Measurements from ENCODE around the gene SDHAF3.
"Not testable (repeated sequence)": the region's sequence is repeated elsewhere in the genome, so short reads cannot be mapped to it uniquely, and the experiment has no call there.

SDHAF3 gene

DNA sequence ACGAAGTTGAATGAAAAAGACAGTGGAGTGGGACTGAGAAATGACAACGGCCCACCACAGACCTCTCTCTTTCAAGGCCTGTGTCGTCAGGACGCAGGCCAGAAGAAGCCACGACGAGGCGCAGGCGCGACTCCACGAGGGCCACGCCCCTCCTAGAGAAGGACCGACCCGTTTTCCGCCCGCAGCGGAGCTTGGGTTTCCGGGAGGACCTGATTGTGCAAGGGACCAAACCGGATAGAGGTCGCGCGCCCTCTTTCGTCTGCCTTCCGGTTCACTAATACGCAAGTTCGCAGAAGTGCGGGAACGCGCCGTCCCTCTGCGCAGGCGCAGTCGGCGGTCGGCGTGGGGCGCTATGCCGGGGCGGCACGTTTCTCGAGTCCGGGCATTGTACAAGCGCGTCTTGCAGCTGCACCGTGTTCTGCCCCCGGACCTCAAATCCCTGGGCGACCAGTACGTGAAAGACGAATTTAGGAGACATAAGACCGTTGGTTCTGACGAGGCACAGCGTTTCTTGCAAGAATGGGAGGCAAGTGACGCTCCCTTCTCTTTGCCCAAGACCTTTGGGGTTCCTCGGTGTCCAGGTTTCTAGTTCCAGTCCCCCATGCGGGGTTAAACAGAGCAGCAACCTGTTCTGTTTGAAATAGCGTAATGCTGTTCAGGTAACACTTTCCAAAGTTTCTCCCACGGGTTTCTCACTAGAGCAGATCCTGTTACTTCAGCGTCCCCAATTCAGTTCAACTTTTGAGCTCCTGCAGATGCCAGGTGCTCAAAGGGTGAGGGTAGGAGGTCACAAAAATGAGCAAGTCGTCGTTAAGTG, at the start of gene SDHAF3:
Gene SDHAF3, plus strand, starts transcription at position 327 of the 817 bp plus-strand sequence. Its CDS starts 26 bp downstream, at position 353.
- DNase-seq (ENCODE audit: low spot score), result peak; percentile 96

- DNase-seq (ENCODE audit: low spot score), result not testable (repeated sequence)
Observed at GRCh38 chr7:97072025-97072424, 45.5 kb upstream of the SDHAF3 start.

DNA sequence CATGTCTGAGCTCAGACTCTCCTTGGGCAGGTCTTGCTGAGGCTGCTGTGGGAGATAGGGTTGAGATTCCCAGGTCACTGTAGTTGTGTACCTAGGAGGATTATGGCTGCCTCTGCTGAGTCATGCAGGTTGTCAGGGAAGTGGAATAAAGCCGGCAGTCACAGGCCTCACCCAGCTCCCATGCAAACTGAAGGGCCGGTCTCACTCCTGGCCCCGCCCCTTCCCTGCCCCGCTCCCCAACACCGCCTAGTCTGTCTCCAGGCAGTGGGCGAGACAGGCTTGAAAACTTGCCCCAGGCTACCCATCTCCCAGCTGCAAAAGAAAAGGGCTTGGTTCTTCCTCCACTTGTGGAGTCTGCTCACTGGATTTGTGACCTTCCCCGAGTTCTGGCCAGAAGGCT, 41.6 kb upstream of the SDHAF3 start:
- DNase-seq (ENCODE audit: low spot score), result no peak

DNA sequence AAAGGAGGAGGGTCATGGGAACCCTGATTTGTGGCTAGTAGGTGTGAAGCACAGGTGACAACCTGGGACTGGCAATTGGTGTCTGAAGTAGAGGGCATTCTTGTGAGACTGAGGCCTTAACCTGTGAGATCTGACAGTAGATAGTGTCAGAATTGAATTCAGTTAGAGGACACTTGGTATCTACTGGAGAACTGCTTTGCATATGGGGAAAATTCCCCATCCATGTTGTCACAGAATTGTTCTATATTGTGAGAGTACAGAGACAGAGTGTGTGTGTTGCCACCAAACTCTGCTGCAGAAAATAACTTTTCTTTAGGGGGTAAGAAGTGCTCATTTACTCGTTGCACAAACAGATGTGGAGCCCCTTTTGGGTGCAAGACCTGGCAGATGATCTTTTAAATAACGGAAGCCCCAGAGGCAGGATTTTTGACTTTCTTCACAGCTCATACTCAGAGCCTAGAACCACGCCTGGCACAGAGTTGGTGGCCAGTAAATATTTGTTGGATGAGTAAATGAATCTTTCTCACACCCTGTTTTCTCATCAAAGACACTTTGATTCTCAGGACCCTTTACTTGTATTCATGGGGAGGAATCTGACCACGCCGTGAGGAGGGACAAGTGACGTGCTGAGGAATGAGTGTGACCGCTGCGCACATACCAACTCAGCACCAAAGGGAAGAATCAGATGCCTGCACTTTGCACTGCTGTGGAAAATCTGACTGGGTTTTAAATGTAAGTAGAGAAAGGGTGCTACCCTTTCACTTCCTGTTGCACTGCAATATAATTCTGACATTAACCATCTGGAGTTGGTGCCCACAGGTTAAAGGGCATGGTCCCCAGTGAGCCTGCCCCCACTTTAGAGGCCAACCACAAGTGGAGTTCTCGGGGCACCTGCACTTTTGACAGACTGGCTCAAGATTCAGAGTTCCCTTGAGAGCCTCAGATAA, 39.2 kb upstream of the SDHAF3 start:
- no peak for DNase-seq (ENCODE audit: low spot score)

DNA sequence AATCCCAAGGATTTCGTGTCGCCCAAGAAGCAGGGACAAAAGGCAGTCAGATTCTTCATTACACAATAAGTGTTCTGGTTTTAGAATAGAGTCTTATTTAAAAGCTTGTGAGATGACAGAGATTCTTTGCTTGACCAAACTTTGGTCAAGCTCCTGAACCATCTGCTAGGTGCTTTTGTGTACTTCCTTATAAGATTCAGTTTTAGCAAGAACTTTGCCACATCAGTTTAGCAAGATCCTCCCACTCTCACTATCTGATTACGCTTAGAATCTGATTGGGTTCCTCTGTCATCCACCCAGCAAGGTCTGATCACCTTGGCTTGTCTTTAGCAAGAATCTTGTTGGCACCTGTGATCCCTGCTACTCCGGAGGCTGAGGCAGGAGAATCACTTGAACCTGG, 38.2 kb upstream of the SDHAF3 start:
- no peak for DNase-seq (ENCODE audit: low spot score)

DNA sequence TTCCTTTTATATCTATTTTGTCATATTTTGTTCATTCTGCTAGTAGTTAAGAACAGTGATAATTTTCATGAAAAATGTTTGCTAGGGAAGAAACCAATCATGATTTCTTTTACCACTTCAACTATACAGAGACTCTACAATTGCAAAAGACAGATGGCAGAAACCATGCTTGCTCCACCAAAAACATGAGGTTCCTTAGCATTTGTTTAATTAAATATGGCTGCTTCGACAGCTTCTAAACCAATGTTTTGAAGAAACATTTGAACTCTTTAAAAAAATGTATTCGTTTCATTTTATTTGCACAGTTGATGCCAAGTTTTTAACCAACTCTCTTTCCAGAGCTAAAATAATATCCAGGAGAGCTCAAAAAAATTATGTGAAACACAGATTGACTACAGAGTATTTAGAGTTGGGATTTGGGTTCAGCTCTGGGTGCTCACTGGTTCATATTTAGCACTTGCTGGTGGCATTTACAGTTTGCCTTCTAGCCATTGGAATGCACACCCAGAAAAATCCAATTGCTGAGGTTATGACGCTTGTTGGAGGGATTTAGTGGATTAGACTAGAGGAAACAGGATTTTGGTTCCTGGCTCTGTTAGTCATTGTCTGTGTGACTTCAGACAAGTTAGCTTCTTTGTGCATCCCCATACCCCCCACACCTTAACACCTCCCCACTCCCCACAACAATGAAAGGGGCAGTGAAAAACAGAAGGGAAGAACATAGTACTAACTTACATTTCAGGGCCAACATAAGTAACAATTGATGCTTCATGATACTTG, 35.8 kb upstream of the SDHAF3 start:
- DNase-seq (ENCODE audit: low spot score), result no peak

GRCh38 chr7:97088364-97088763, 29.1 kb upstream of the SDHAF3 start:
- no peak for DNase-seq (ENCODE audit: low spot score)

DNA sequence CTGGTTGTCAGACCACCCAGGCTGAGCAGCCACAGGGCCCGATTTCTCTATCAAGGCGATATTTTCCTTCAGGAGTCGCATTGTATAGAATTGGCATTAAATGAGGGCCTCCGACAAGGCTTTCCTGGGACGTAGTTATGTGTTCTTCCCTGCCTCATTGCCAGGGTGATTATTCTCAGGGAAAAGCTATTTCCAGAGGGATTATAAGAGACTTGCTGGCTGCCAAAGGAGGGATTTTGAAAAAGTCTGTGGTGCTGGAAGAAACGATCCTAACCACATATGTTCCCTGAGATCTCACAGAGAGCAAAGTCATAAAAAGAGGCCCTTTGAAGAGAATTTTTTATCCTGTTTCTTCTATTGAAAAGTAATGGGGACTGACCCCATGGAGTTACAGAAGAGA, 27.7 kb upstream of the SDHAF3 start:
- DNase-seq (ENCODE audit: low spot score), result no peak

DNA sequence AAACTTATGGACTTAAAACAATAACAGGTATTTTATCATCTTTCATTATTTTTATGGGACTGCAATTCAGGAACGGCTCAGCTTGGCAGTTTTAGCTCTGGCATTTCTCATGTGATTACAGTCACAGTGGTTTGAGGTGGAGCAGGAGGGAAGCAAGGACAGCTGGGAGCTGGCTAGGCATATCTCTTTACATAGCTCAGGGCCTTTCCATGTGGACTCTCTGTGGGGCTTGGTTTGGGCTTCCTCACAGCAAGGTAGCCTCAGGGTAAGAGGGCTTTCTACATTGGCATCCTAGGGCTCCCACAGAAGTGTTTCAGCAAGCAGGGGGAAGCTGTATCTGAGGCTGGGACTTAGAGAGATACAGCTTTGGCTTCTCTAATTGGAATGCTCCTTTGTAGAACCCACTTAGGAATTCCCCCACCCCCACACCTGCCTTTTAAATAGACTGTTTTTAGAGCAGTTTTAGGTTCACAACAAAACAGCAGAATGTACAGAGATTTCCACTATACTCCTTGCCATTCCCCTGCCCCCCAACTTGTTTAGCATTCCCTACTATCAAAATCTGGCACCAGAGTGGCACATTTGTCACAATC, 26.6 kb upstream of the SDHAF3 start:
- no peak for DNase-seq (ENCODE audit: low spot score)

GRCh38 chr7:97094284-97094930, 23.1 kb upstream of the SDHAF3 start:
- no peak for DNase-seq (ENCODE audit: low spot score)

GRCh38 chr7:97096037-97096436, 21.5 kb upstream of the SDHAF3 start:
- DNase-seq (ENCODE audit: low spot score), result no peak

GRCh38 chr7:97096661-97097060, 20.8 kb upstream of the SDHAF3 start:
- DNase-seq (ENCODE audit: low spot score), result no peak

DNA sequence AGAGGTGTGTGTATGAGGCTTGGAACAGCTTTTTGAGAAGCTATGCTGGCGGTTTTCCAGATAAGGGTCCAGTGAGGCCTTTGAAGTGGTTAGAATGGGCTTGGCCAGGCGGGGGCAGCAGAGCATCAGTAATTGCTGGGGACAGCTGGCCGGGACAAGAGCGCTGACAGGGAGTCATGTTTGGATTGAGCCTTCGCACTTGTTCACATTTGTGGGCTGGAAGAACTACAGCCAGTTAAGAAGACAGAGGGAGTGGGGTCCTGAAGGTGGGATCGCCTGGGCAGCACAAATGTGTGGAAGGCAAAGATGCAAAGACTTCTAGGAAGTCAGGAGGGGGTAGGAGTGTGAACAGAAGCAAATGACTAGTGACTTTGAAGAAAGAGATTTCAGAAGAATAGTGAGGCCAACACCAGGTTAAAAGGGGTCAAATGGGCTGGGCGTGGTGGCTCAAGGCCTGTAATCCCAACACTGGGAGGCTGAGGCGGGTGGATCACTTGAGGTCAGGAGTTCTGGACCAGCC, 12.7 kb upstream of the SDHAF3 start:
- DNase-seq (ENCODE audit: low spot score), result peak; percentile 77

DNA sequence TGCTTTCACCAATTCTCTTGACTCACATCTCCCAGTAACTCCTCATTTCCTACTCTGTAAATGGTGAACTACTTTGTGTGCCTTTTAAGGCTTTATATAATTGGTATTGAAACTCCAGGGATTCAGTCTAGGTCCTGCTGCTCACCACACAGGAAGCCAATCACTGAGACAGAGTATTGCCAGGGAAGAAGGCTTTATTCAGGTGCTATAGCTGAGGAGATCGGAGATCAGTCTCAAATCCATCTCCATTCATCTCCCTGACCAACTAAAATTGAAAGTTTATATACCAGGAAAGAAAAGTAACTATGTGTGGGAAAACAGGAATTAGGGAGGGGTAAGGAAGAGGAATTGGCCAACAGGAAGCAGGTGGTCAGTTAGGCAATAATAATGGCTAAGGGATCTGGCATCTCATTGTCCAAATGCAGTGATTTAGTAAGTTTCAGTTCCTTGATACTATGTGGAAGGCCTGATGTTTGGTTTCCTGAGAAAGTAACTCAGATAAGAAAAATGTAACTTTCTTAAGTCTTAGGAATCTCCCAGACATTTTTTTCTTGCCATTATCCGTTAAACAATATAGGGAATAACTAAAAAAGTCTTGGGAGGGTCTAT, 10.2 kb upstream of the SDHAF3 start:
- DNase-seq (ENCODE audit: low spot score), result no peak

DNA sequence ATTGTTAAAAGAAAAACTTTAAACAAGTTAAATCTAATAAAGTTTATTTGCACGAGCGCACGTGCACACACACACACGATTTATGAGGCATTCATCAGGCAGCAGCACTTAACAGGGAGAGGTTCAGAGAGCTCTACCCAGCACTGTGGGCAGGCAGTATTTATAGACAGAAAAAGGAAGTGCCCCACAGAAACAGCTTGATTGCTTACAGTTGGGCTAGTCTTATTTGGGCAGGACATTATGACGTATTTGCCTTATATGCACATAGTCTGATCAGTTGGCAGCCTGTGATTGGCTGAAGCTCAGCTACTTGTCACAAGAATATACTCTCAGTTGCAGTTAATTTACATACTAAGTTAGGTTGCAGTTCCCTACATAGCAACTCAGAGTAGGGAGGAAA, 1.2 kb upstream of the SDHAF3 start:
- no peak for DNase-seq (ENCODE audit: low spot score)

GRCh38 chr7:97117035-97117371, 495 bp upstream of the SDHAF3 start:
- DNase-seq (ENCODE audit: low spot score), result no peak

DNA sequence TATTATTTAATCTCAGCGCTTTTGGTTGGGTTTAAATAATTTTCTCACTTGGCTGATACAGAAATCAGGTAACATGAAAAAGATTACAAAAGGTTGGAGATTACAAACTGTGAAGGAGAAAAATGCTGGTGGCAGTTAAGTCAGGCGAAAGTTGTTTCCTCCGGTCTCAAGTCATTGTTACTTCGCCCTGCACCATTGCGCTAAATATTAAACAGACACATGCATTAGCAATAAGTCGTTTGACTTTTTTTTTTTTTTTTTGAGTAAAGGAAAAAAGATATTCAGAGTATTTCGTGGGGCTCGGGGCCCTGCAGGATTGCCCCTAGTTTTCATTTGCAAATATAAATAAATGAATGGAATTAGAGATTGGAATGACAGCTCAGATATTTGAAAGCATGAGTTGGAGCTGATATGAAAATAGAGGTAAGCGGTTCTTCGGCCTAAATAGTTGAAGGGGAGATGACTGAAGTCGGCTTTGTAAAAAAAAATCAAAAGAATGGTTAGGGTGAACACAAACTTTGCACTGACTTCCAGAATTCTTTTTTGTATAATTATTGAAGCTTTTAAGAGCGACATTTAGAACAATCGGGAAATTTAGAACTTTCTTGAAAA, 914 bp downstream of the SDHAF3 start:
- DNase-seq (ENCODE audit: low spot score), result no peak

DNA sequence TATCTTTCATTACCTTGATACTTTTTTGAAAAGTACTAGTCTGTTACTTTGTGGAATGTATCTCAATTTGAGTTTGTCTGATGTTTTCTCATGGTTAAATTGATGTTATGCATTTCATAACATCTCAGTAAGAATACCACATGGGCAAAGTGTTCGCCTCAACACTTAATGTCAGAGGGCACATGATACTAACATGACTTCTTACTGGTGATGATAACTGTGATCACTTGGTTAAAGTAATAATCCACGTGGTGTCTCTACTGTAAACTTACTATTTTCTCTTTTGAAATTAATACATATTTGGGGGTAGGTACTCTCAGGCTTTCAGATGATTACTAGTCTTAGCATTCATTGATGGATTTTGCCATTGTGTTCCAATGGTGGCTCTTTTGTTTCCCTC, 2.2 kb downstream of the SDHAF3 start:
- no peak for DNase-seq (ENCODE audit: low spot score)

GRCh38 chr7:97120713-97121457, 3.4 kb downstream of the SDHAF3 start:
- DNase-seq (ENCODE audit: low spot score), result no peak

- not testable (repeated sequence) for DNase-seq (ENCODE audit: low spot score)
Observed at GRCh38 chr7:97123115-97123514, 5.6 kb downstream of the SDHAF3 start.
